ENCODE results near the gene IL20RA.

Gene IL20RA

DNA sequence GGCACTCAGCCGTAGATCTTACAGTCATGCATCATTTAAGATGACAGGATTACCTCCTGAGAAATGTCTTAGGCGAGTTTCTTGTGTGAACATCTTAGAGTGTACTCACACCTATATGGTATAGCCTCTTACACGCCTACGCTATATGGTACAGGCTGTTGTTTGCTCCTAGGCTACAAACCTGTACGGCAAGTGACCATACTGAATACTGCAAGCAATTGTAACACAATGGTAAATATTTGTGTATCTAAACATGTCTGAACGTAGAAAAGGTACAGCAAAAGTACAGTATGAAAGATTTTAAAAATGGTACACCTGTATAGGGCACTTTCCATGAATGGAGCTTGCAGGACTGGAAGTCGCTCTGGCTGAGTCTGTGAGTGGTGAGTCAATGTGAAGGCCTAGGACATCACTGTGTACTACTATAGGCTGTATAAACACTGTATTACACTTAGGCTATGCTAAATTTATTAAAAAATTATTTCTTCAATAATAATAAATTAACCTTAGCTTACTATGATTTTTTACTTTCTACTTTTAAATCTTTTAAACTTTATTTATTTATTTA lies 541 bp upstream of the IL20RA start:
- TF ChIP-seq, protein P1, sequence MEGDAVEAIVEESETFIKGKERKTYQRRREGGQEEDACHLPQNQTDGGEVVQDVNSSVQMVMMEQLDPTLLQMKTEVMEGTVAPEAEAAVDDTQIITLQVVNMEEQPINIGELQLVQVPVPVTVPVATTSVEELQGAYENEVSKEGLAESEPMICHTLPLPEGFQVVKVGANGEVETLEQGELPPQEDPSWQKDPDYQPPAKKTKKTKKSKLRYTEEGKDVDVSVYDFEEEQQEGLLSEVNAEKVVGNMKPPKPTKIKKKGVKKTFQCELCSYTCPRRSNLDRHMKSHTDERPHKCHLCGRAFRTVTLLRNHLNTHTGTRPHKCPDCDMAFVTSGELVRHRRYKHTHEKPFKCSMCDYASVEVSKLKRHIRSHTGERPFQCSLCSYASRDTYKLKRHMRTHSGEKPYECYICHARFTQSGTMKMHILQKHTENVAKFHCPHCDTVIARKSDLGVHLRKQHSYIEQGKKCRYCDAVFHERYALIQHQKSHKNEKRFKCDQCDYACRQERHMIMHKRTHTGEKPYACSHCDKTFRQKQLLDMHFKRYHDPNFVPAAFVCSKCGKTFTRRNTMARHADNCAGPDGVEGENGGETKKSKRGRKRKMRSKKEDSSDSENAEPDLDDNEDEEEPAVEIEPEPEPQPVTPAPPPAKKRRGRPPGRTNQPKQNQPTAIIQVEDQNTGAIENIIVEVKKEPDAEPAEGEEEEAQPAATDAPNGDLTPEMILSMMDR (conservative IDR thresholded peaks at IDR 0.05; ENCODE audit: low read length) = no peak

DNA sequence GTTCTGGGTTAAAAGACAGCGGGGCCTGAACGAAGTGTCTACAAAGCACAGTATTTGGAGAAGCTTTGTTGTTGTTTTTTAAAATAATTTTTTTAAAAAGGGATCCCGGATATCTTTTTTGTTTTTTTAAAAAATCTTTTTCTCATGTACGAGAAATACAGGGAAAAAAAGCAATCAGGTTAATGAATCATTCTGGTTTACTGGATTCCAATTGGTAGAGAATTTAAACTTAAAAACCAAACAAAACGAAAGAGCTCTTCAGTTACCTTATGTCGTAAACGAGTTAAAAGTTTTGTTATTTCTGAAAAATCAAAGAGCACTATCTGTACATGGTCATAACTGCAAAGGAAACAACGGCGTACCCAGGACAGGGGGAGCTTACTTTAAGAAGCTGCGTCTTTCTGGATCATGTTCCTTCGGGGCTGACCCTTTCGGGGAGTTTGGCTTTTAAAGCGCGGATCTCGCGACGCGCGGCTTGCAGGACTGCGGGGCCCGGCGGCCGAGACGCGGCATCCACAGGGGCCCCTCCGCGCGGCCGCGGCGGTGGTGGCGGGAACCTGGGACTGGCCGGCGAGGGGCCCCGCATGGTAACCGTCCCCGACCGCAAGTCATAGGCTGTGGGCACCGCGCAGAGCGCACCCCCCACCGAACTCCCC lies 927 bp downstream of the IL20RA start:
- DNase-seq (ENCODE audit: low read depth) = peak; percentile 29
- TF ChIP-seq, protein P1 (conservative IDR thresholded peaks at IDR 0.05; ENCODE audit: low read length) = no peak
- H3K4me3 ChIP-seq (ENCODE audit: low read length) = peak overlapping the region; percentile 76

More for the DNA sequence above, 541 bp upstream of the IL20RA start:
- H3K4me3 ChIP-seq (ENCODE audit: low read length) = no peak overlapping the region; the same call in 1 of the 2 replicates
- DNase-seq (ENCODE audit: low read depth) = no peak

DNA sequence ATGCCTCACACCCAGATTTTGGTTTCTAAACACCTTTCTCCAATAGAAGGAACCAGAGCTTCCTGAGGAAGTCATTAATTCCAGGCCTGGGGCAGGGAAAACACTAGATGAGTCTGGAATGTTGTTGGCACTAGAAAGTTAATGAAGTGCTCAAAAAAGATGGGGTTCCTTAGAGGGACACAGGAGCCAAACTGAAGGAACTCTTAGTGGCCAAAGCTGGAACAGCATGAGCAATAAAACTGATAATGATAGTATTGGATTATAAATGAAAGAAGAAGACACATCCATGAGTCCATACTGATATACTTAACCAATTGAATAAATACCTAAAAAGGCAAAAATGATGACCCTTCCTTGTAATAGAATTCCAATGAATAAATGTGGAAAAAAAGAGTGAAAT lies 4.4 kb downstream of the IL20RA start:
- H3K4me3 ChIP-seq (ENCODE audit: low read length) = no peak overlapping the region
- TF ChIP-seq, protein P1 (conservative IDR thresholded peaks at IDR 0.05; ENCODE audit: low read length) = peak; percentile 10; the same call in 1 of the 2 replicates
- no peak for DNase-seq (ENCODE audit: low read depth)

DNA sequence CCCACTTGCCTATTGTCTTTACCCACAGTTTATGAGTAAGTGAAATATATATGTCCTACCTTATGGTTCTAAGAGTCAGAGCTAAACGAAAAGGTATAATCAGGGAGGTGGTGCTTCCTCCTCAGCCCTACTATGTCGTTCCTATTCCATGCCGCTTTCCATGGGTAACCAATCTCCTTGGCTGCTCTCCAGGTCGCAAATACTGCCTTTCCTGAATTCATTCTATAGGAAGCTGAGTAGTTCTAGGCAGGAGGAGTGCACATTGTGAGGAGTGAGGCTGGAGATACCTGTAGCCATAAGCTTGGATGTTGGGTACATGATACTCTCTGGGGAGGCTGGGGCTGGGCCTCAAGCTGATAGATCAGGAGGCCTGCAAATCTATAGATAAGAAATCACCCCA lies 5.8 kb downstream of the IL20RA start:
- TF ChIP-seq, protein P1 (conservative IDR thresholded peaks at IDR 0.05; ENCODE audit: low read length) = no peak

DNA sequence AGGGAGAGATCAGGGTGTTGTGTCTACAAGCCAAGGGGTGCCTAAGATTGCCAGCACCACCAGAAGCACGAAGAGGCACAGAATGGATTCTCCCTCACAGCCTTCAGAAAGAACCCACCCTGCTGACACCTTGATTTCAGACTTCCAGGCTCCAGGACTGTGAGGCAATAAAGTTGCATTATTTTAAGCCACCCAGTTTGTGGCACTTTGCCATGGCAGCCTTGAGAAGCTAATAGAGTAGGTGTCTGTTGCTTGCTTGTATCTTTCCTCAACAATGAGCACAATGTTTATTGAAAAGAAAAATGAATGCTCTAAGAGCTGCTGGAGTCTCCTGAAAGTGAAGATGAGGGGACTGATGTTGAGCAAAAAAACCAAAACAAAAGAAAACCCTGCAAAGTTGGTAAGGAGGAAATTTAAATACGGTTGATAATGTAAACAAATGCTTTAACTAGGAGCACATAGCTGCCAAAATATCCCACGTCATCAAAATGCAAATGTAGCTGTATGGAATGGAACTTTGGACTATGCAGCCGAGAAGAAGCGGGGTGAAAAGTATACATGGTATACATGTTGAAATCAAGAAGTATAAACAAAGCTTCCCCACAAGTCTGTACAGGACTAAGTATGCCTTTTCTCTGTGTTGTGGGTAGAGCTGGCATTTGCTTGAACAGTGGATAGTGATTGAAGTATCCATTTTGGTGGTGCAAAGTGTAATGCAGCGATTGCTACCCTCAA lies 8.0 kb downstream of the IL20RA start:
- no peak overlapping the region for H3K4me3 ChIP-seq (ENCODE audit: low read length)
- TF ChIP-seq, protein P1 (conservative IDR thresholded peaks at IDR 0.05; ENCODE audit: low read length) = no peak
- no peak for DNase-seq (ENCODE audit: low read depth)

More for the DNA sequence above, 5.8 kb downstream of the IL20RA start:
- H3K4me3 ChIP-seq (ENCODE audit: low read length) = no peak overlapping the region
- no peak for DNase-seq (ENCODE audit: low read depth)

DNA sequence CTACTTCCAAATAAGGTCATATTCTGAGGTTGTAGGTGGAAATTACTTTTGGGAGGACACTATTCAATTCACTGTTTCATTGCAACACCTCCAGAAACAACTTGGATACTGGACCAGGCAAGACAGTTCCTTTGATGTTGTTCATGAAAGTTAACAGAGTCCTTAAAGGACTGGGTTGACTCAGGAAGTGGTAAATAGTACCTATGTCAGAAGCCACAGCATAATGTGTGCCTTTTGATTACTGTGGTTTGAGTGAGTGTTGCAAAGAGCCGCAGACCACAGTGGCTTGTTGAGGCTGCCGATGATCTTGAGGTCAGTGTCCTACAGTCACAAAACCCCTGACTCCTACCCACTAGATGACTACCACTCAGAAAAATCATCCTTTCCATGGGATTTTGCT lies 10.9 kb downstream of the IL20RA start:
- no peak overlapping the region for H3K4me3 ChIP-seq (ENCODE audit: low read length)
- TF ChIP-seq, protein P1 (conservative IDR thresholded peaks at IDR 0.05; ENCODE audit: low read length) = no peak
- peak; percentile 9 for DNase-seq (ENCODE audit: low read depth)

Data from AG10803 (cell line).